Peyer's patch (tissue), 4 donors: Measurements from ENCODE around the gene ASCL3.

ENCODE experiments used
- CTCF ChIP-seq, 6 experiments: fragments of 450-650 bp in 4 of 6; fragments of 200-600 bp in 2 of 6; sonication (generic) in 1 of 6; IDR thresholded peaks; one replicate each; pipeline ENCODE4 v1.5.1; 2017 to 2019; ENCODE audit warnings: antibody characterized with exemption in 6 of 6, mild to moderate bottlenecking in 3 of 6, moderate library complexity in 1 of 6
- POLR2A ChIP-seq, 2 donors: fragments of 450-650 bp; IDR thresholded peaks; one replicate each; pipeline ENCODE4 v1.5.1; 2017; ENCODE audit warnings: antibody characterized with exemption in 2 of 2, mild to moderate bottlenecking in 2 of 2, moderate library complexity in 2 of 2

GRCh38 chr11:8899119-8899753, 43.6 kb downstream of the ASCL3 start:
- no peak for TF ChIP-seq CTCF (IDR thresholded peaks at IDR 0.05)
- no peak for TF ChIP-seq POLR2A (IDR thresholded peaks at IDR 0.05)
